GM15510 (cell line): ENCODE data around the gene ITGAX.

Source experiments
- POLR2A ChIP-seq: IDR thresholded peaks from 3 replicates; pipeline ENCODE4 v1.6.1; 2011; ENCODE audit warnings: borderline replicate concordance; ENCODE audit not compliant: insufficient read length; ENCODE audit errors: extremely low read depth

The ITGAX gene

DNA sequence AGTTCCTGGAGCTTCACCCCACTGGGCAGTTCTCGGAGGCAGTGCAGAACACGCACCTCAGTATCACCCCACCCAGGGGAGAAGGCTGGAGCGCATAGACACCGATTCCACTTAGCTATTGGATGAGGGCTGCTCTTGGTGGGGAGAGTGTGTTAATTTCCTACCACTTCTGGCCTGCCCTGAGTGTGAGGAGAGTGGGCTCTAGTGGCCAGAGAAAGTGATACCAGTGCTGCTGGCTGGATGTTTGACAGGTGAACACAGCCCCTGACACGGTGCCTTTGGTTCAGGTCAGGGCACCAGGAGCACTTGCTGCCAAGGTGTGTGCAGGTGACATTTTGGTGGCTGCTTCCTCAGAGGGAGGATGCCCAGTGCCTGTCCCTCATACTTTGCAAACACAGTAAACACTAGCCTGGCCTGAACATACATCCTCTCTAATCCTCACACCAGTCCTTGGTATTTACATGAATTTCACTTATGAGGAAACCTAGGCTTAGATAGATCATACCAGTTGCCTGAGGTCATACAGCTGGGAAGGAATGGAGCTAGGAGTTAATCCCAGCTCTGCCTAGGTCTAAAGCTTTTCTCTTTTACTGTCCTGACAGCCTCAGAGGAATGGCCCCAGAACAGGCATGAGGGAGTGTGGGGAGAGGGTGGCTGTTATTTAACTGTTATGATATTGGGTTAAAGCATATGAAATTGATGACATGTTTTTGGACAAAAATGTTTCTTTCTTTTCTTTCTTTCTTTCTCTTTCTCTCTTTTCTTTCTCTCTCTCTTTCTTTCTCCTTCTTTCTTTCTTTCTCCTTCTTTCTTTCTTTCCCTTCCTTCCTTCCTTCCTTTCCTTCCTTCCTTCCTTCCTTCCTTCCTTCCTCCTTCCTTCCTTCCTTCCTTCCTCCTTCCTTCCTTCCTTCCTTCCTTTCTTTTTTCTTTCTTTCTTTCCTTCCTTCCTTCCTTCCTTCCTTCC, 21.0 kb upstream of the ITGAX start:
- TF ChIP-seq POLR2A = no peak

DNA sequence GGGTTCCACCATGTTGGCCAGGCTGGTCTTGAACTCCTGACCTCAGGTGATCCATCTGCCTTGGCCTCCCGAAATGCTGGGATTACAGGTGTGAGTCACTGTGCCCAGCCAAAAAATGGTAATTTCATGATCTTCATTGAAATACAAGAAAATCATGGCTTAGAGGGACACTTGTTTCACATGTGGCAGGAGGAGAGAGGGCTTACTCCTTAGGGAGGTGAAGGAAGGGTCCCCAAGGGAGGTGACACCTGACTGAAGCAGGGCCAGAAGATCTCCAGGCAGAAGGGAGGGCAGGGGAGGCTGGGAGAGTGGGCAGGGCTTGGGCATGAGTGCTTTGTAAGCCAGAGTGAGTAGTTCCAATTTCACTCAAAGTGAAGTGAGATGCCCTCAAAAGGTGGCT, 20.0 kb upstream of the ITGAX start:
- TF ChIP-seq POLR2A = no peak

DNA sequence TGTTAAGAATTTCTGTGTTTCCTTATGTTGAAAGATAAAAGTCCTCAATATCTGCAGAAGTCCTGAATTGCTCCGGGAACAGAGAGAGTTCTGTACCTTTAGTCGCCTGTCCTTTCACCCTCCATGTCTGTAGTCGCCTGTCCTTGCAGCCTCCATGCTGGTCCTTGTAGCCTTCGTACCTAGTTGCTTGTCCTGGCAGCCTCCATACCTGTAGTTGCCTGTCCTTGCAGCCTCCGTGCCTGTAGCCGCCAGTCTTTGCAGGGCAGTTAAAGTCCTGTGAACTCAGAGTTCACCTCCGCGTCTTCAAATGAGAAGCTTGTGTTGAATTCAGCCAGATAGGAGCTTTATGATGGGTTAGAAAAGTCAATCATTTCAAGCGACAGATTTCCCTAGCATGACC, 19.5 kb upstream of the ITGAX start:
- no peak for TF ChIP-seq POLR2A

DNA sequence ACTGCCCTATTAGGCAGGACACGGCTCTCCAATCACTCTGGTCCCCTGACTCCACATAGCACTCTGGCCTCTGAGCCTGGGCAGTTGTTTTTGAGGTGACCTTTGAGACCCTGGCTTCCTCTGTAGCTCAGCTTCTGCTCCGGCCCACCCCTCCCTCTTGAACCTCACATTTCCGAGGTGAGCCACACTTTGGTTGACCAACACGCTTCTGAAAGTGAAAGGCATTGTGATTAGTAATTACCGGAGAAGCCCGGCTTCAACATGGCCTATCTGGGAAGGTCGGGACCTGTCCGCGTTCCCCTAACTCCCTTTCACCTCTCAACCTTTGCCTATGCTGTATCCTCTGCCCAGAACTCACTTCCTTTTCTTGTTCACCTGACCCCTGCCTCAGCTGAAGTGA, 10.3 kb upstream of the ITGAX start:
- TF ChIP-seq POLR2A = no peak

DNA sequence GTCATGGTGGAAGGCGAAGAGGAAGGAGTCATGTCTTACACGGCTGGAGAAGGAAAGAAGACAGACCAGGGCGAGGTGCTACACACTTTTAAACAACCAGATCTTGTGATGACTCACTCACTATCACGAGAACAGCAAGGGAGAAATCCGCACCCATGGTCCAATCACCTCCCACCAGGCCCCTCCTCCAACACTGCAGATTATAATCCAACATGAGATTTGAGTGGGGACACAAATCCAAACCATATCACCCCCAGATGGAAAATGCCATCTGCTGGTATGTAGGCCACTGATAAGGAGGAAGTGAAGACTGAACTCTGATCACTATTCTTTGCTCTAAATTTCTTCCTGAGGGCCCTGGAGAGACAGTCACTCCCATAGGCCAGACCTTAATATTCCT, 7.5 kb upstream of the ITGAX start:
- no peak for TF ChIP-seq POLR2A

DNA sequence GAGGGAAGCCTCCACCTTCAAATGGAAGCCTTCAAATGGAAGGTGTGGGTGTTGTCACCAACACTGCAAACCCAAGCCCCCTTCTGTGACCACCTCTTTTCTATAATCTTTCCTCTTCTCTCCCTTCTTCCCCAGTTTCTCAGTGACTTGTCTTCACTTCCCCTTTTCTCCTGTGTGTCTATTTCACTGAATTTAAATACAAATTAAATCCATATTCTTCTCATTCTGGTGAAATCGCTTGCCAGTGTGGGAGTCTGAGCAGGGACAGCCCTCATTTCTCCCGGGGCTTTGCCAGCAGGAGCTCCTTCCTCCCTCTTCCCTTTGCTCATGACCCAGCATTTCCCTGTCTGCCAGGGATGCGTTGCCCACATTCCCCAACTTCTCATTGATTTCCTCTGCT, 6.4 kb upstream of the ITGAX start:
- TF ChIP-seq POLR2A = no peak

DNA sequence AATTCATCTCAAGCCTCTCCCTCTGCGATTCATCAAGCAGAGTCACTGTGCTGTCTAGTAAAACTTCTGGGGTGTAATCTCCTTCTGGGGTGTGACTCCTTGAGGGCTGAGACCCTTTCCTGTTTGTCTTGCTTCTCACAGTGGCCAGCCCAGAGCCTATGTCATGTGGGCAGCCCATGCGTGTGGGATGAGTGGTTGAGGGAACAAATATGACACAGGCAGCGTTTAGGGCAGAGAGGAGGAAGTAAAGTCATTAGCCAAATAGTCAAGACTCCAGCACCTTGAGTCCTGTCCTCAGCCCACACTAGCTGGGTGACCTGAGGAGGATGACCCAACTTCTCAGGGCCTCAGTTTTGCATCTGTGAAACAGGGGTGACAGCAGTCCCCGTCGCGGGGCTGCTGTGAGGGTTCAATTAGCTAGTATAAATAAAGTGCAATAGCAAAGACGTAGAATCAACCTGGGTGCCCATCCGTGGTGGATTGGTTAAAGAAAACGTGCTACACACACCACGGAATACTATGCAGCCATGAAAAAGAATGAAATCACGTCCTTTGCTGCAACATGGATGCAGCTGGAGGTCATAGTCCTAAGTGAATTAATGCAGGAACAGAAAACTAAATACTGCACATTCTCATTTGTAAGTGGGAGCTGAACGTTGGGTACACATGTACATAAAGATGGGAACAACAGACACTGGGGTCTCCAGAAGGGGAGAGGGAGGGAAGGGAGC, 4.5 kb upstream of the ITGAX start:
- TF ChIP-seq POLR2A = no peak

DNA sequence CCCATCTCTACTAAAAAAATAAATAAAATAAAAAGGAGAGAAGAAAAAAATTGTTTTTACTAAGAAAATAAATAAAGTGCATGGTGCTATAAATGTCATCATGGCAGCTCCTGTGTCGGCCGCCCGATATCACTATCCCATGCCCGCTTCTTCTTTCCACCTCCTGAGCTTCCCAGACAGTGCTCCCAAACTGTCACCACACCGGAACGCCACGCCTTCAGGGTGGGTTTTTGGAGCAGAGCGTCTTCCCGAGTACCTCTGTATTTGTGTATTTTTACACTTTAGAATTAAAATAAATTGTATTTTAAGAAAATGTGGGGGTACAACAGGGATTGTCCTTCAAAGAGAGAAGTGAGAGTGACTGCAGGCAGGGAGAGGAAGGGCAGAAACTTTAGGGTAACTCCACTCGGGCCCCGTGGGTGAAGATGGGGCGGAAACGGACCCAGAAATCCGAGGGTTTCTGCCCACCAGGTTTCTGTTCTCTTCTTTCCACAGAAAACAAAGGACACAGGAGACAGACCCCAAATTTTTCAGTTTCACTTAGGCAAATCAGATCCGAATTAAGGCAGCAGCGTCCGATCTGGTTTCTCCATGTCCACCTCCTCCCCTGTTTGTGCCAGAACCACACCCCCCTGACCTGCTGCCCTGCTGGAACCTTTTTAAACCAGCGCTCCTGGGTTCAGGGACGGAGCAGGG, 3.6 kb upstream of the ITGAX start:
- no peak for TF ChIP-seq POLR2A

DNA sequence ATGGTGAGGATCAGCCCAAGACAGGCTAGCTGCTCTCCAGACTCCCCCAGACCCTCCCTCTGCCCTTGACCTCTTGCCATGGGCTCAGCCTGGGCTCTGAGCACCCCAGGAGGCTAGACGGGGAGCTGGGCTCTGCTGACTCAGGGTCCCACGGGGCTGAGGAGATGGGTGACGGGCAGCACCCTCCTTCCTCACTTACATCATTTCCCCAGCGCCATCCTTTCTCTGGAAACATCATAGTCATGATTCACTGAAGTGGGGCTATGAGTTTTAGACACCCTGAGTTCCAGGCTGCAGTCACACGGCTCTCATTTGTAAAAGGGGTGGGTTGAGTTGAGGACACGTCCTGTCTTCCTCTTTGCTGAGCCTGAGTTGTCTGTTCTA, 3.0 kb upstream of the ITGAX start:
- no peak for TF ChIP-seq POLR2A

DNA sequence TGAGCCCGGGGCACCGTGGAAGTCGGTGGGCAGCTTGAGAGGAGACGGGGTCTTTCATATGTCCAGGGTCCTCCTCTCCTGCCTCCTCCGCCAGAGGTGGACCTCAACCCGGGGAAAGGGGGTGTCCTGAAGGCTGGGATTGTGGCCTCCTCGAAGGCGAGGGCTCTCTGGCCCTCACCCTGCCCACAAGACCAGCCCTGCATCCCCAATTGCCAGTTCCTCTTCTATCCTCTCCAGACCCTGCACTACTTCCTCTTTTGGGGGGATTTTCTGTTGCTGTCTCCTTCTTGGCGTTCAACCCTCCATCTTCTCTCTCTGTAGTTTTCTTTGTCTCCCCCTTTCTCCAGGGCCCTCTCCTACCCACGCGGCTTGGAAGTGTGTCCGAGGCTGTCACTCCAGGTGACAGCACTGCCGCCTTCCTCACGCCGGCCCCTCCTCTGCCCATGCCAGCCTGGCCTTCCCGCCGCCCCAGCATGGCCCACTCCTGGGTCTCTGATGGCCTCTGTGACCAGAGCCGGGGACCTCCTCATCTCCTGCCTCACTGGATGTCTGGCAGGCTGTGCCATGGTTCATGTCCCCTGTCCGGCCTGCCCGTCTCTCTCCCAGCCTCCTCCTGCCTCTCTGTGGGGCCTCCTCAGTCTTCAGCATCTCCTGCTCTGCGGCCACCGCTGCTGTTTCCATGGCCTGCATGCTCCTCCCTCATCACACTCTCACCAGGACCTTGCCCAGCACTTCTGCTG, 2.4 kb upstream of the ITGAX start:
- no peak for TF ChIP-seq POLR2A

DNA sequence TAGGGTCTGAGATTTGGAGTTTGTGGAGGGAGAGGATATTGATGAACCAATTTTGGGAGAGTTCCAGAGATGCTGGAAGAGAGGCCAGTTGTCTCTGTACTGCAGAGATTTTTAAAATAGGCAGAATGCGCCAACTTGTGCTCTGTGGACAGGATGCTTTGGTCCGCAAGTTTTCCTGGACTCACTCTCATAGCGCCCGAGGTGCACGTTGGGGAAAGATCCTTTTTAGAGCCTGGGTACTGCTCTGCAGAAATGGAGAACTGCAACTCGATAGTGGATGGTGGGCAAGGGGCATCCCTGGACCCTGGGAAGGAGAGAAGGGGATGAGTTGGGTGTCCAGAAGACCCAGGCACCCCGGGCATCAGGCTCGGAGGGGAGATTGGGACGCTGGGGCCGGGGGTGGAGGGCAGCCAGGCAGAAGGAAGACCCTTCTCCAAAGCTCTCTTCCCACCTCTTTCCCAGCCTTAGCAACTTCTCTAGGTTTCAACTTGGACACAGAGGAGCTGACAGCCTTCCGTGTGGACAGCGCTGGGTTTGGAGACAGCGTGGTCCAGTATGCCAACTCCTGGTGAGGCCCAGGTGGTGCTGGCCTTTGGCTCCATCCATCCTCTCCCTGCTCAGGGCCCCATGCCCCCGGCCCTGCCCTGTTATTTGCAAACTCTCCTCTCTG, 590 bp downstream of the ITGAX start:
- no peak for TF ChIP-seq POLR2A

DNA sequence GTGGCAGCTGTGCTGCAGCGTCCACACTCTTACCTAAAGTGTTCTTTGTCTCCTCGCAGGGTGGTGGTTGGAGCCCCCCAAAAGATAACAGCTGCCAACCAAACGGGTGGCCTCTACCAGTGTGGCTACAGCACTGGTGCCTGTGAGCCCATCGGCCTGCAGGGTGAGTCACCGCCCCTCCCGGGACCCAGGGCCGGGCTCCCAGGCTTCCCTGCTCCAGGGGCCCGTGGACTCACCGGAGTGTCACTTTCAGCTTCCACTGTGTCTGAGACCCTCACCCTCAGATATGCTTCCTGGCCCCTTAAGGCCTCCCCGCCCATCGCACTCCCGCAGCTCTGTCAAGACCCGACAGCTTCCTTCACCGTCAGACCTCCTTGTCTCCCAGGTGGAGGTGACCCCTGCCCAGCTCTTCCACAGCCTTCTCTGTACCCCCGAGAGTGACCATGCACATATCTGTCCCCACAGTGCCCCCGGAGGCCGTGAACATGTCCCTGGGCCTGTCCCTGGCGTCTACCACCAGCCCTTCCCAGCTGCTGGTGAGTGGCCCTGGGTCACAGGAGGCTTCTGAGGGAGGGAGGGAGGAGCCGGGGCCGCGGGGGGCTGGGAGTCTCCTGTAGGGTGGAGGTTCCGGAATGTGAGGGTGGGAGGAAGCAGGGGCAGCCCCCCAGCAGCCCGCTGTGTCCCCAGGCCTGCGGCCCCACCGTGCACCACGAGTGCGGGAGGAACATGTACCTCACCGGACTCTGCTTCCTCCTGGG, 1.8 kb downstream of the ITGAX start:
- TF ChIP-seq POLR2A = no peak

DNA sequence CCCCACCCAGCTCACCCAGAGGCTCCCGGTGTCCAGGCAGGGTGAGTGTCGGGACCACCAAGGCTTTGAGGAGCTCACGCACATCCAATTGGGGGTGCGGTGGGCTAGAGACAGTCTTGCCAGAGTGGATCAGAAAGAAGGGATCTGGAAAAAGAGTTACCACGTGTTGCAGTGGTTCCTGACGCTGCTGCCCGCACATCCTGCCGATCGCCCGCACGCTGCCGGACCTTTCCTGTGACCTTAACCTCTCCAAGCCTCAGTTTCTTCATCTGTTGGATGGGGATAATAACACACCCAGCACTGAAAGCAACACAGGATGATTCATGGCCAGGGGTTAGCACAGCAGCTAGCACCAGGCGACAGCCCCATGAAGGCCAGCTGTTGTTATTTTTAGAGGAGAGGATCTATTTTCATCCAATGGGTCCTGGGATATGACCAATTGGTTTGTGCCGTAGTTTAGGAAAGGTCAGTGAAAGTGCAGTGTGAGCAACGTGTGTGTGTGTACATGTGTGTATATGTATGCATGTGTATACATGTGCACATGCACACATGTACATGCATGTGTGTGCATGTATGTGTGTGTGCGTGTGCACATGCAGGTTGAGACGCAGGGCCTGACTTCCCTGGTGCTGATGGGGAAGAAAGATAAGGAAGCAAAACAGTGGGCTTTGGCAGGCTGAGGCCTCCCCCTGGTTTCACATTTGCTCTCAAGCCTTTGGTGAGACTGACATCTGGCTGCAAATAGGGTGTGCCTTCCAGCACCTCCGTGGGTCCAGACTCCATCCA, 2.5 kb downstream of the ITGAX start:
- TF ChIP-seq POLR2A = no peak

DNA sequence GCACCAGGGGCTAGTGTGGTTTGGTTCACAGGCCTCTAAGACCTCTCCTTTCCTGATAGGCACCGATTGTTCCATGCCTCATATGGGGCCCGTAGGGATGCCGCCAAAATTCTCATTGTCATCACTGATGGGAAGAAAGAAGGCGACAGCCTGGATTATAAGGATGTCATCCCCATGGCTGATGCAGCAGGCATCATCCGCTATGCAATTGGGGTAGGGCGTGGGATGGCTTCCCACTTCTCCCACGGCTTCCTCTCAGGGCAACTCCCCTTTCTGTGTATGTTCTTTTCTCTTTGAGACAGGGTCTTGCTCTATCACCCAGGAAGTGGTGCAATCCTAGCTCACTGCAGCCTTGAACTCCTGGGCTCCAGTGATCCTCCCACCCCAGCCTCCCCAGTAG, 5.3 kb downstream of the ITGAX start:
- TF ChIP-seq POLR2A = no peak
